Activated T-cell treated with anti-CD3 and anti-CD28 coated beads, Interleukin-2, amount 50 U/mL, for 4 hours (primary cell): ENCODE data around the gene KLK8. TPM values are rescaled to one million over a fixed set of nuclear protein-coding genes. Genes with fewer than 3 reads are reported as not detected.

ENCODE experiments used
- ATAC-seq, 2 donors: fragments of 200-7000 bp; cut with Tn5 transposase; one replicate each; pipeline ENCODE4 v1.10.0; 2021
- DNase-seq: peaks from one replicate; pipeline ENCODE4 v3.0.0-alpha.2; 2020
- H3K27me3 Mint-ChIP-seq: one replicate; pipeline ENCODE4 v1.8.0; 2021; ENCODE audit warnings: low read depth, mixed read lengths
- H3K36me3 Mint-ChIP-seq: one replicate; pipeline ENCODE4 v1.8.0; 2022; ENCODE audit warnings: mixed read lengths; ENCODE audit not compliant: insufficient read depth
- H3K4me1 Mint-ChIP-seq: one replicate; pipeline ENCODE4 v1.8.0; 2021; ENCODE audit warnings: low read depth, mixed read lengths
- H3K4me3 Mint-ChIP-seq: one replicate; pipeline ENCODE4 v1.8.0; 2021; ENCODE audit warnings: mild to moderate bottlenecking, moderate library complexity, mixed read lengths
- H3K9me3 Mint-ChIP-seq: one replicate; pipeline ENCODE4 v1.8.0; 2021; ENCODE audit warnings: mixed read lengths
- total RNA-seq, 3 donors: library from RNA; stranded (reverse); gene quantifications; one replicate each; pipeline ENCODE4 v1.2.1, GENCODE V29; 2021

Gene KLK8
- not detected for total RNA-seq

GRCh38 chr19:51001515-51001914 lies at the start of gene KLK8:
TSS of gene KLK8 (minus strand) at chr19:51001604. CDS start at chr19:51001167, 437 bp downstream.
- H3K36me3 Mint-ChIP-seq, result no peaks in the 10 kb centered on the region
- no peak for ATAC-seq
- peaks cover 47% of the 10 kb centered on the region for H3K27me3 Mint-ChIP-seq
- no peak within 1 kb of the TSS for H3K4me3 Mint-ChIP-seq
- DNase-seq, result no peak
- no peaks in the 10 kb centered on the region for H3K9me3 Mint-ChIP-seq
- no peaks in the 10 kb centered on the region for H3K4me1 Mint-ChIP-seq

- H3K27me3 Mint-ChIP-seq, result peaks cover 14% of the 10 kb centered on the region
- H3K4me3 Mint-ChIP-seq, result no peak overlapping the region
- ATAC-seq, result no peak
- no peak for DNase-seq
- H3K4me1 Mint-ChIP-seq, result no peaks in the 10 kb centered on the region
- no peaks in the 10 kb centered on the region for H3K36me3 Mint-ChIP-seq
- H3K9me3 Mint-ChIP-seq, result peaks cover 3% of the 10 kb centered on the region
These were observed 45.6 kb upstream of the KLK8 start for GRCh38 chr19:51047031-51047335.

- Mint-ChIP-seq H3K9me3 (no peaks in the 10 kb centered on the region), H3K4me1 (no peaks in the 10 kb centered on the region), H3K4me3 (no peak overlapping the region), H3K27me3 (peaks cover 9% of the 10 kb centered on the region), H3K36me3 (no peaks in the 10 kb centered on the region)
- no peak for DNase-seq
- ATAC-seq, result no peak
These were observed 42.9 kb upstream of the KLK8 start for GRCh38 chr19:51044327-51044726.

GRCh38 chr19:51043497-51043896 lies 42.1 kb upstream of the KLK8 start:
- Mint-ChIP-seq H3K4me1 (no peaks in the 10 kb centered on the region), H3K9me3 (no peaks in the 10 kb centered on the region)
- no peak for ATAC-seq

GRCh38 chr19:51040151-51040550 lies 38.7 kb upstream of the KLK8 start:
- no peak for ATAC-seq
- no peak for DNase-seq
- H3K4me3 Mint-ChIP-seq, result no peak overlapping the region
- H3K9me3 Mint-ChIP-seq, result no peaks in the 10 kb centered on the region
- no peaks in the 10 kb centered on the region for H3K36me3 Mint-ChIP-seq
- H3K4me1 Mint-ChIP-seq, result no peaks in the 10 kb centered on the region
- peaks cover 5% of the 10 kb centered on the region for H3K27me3 Mint-ChIP-seq

More at GRCh38 chr19:51043497-51043896, 42.1 kb upstream of the KLK8 start:
- peaks cover 5% of the 10 kb centered on the region for H3K27me3 Mint-ChIP-seq
- DNase-seq, result no peak
- no peak overlapping the region for H3K4me3 Mint-ChIP-seq
- no peaks in the 10 kb centered on the region for H3K36me3 Mint-ChIP-seq

- peaks cover 24% of the 10 kb centered on the region for H3K27me3 Mint-ChIP-seq
These were observed 35.1 kb upstream of the KLK8 start for GRCh38 chr19:51036519-51036918.

GRCh38 chr19:51034704-51035103 lies 33.3 kb upstream of the KLK8 start, which contains the start of gene KLK12:
TSS of gene KLK12 (minus strand) at chr19:51035002. CDS start at chr19:51034621, 381 bp downstream.
- H3K36me3 Mint-ChIP-seq, result no peaks in the 10 kb centered on the region
- H3K9me3 Mint-ChIP-seq, result no peaks in the 10 kb centered on the region
- H3K4me3 Mint-ChIP-seq, result no peak within 1 kb of the TSS
- no peaks in the 10 kb centered on the region for H3K4me1 Mint-ChIP-seq
- ATAC-seq, result no peak
- peaks cover 37% of the 10 kb centered on the region for H3K27me3 Mint-ChIP-seq
- DNase-seq, result no peak

More at GRCh38 chr19:51036519-51036918, 35.1 kb upstream of the KLK8 start:
- Mint-ChIP-seq H3K36me3 (no peaks in the 10 kb centered on the region), H3K9me3 (no peaks in the 10 kb centered on the region), H3K4me1 (no peaks in the 10 kb centered on the region), H3K4me3 (no peak overlapping the region)
- DNase-seq (no peak), ATAC-seq (no peak)

- H3K36me3 Mint-ChIP-seq, result no peaks in the 10 kb centered on the region
- no peaks in the 10 kb centered on the region for H3K4me1 Mint-ChIP-seq
- peaks cover 51% of the 10 kb centered on the region for H3K27me3 Mint-ChIP-seq
- no peaks in the 10 kb centered on the region for H3K9me3 Mint-ChIP-seq
- ATAC-seq (no peak), DNase-seq (no peak)
- no peak overlapping the region for H3K4me3 Mint-ChIP-seq
These were observed 30.4 kb upstream of the KLK8 start for GRCh38 chr19:51031880-51032225.

- Mint-ChIP-seq H3K27me3 (peaks cover 54% of the 10 kb centered on the region), H3K4me3 (no peak overlapping the region)
These were observed 29.9 kb upstream of the KLK8 start for GRCh38 chr19:51031220-51031879.

GRCh38 chr19:51030631-51031030 lies 29.2 kb upstream of the KLK8 start:
- ATAC-seq, result no peak
- Mint-ChIP-seq H3K36me3 (no peaks in the 10 kb centered on the region), H3K4me3 (no peak overlapping the region), H3K27me3 (peaks cover 55% of the 10 kb centered on the region), H3K4me1 (no peaks in the 10 kb centered on the region), H3K9me3 (no peaks in the 10 kb centered on the region)
- DNase-seq, result no peak

More at GRCh38 chr19:51031220-51031879, 29.9 kb upstream of the KLK8 start:
- no peaks in the 10 kb centered on the region for H3K36me3 Mint-ChIP-seq
- no peak for ATAC-seq
- no peak for DNase-seq
- H3K9me3 Mint-ChIP-seq, result no peaks in the 10 kb centered on the region
- no peaks in the 10 kb centered on the region for H3K4me1 Mint-ChIP-seq

GRCh38 chr19:51029718-51030117 lies 28.3 kb upstream of the KLK8 start:
- H3K9me3 Mint-ChIP-seq, result no peaks in the 10 kb centered on the region
- no peaks in the 10 kb centered on the region for H3K36me3 Mint-ChIP-seq
- H3K27me3 Mint-ChIP-seq, result peaks cover 57% of the 10 kb centered on the region

GRCh38 chr19:51027873-51028272 lies 26.5 kb upstream of the KLK8 start:
- no peak overlapping the region for H3K4me3 Mint-ChIP-seq
- H3K9me3 Mint-ChIP-seq, result no peaks in the 10 kb centered on the region
- peaks cover 64% of the 10 kb centered on the region for H3K27me3 Mint-ChIP-seq
- no peak for DNase-seq
- no peaks in the 10 kb centered on the region for H3K4me1 Mint-ChIP-seq
- H3K36me3 Mint-ChIP-seq, result no peaks in the 10 kb centered on the region
- ATAC-seq, result no peak

More at GRCh38 chr19:51029718-51030117, 28.3 kb upstream of the KLK8 start:
- no peak for DNase-seq
- no peak for ATAC-seq
- Mint-ChIP-seq H3K4me1 (no peaks in the 10 kb centered on the region), H3K4me3 (no peak overlapping the region)

GRCh38 chr19:51027126-51027806 lies 25.9 kb upstream of the KLK8 start:
- Mint-ChIP-seq H3K4me1 (no peaks in the 10 kb centered on the region), H3K4me3 (no peak overlapping the region), H3K27me3 (peaks cover 67% of the 10 kb centered on the region), H3K9me3 (no peaks in the 10 kb centered on the region), H3K36me3 (no peaks in the 10 kb centered on the region)
- no peak for DNase-seq
- ATAC-seq, result no peak

- H3K27me3 Mint-ChIP-seq, result peaks cover 64% of the 10 kb centered on the region
- ATAC-seq (no peak), DNase-seq (no peak)
- H3K36me3 Mint-ChIP-seq, result no peaks in the 10 kb centered on the region
- no peak within 1 kb of the TSS for H3K4me3 Mint-ChIP-seq
- H3K4me1 Mint-ChIP-seq, result no peaks in the 10 kb centered on the region
- H3K9me3 Mint-ChIP-seq, result no peaks in the 10 kb centered on the region
These were observed 25.1 kb upstream of the KLK8 start, which contains the start of gene KLK11 for GRCh38 chr19:51026554-51026831. TSS of gene KLK11 (minus strand) at chr19:51026616. CDS start at chr19:51025631, 985 bp downstream.

- Mint-ChIP-seq H3K9me3 (no peaks in the 10 kb centered on the region), H3K4me3 (no peak overlapping the region), H3K27me3 (peaks cover 60% of the 10 kb centered on the region), H3K36me3 (no peaks in the 10 kb centered on the region), H3K4me1 (no peaks in the 10 kb centered on the region)
- ATAC-seq, result no peak
- DNase-seq, result no peak
These were observed 24.6 kb upstream of the KLK8 start for GRCh38 chr19:51025809-51026553.
